ENCODE results near the gene LOXL3.

LOXL3 gene

GRCh38 chr2:74550231-74550630, 3.5 kb downstream of the LOXL3 start:
- DNase-seq (ENCODE audit: low spot score) = no peak

- peak; percentile 69 for DNase-seq (ENCODE audit: low spot score)
Measured at GRCh38 chr2:74548900-74549826, 4.6 kb downstream of the LOXL3 start.

- no peak for DNase-seq (ENCODE audit: low spot score)
Measured at GRCh38 chr2:74548285-74548899, 5.3 kb downstream of the LOXL3 start.

- no peak for DNase-seq (ENCODE audit: low spot score)
Measured at GRCh38 chr2:74546004-74546403, 7.7 kb downstream of the LOXL3 start.

- DNase-seq (ENCODE audit: low spot score) = no peak
Measured at GRCh38 chr2:74544634-74545033, 9.1 kb downstream of the LOXL3 start.

- DNase-seq (ENCODE audit: low spot score) = no peak
Measured at GRCh38 chr2:74542978-74543377, 10.8 kb downstream of the LOXL3 start.

- DNase-seq (ENCODE audit: low spot score) = peak; percentile 88
Measured at GRCh38 chr2:74540291-74540690, 13.5 kb downstream of the LOXL3 start.

GRCh38 chr2:74538881-74539339, 14.8 kb downstream of the LOXL3 start:
- DNase-seq (ENCODE audit: low spot score) = no peak

GRCh38 chr2:74537140-74537539, 16.6 kb downstream of the LOXL3 start:
- no peak for DNase-seq (ENCODE audit: low spot score)

GRCh38 chr2:74536166-74536950, 17.4 kb downstream of the LOXL3 start:
- no peak for DNase-seq (ENCODE audit: low spot score)

GRCh38 chr2:74535440-74535965, 18.2 kb downstream of the LOXL3 start:
- no peak for DNase-seq (ENCODE audit: low spot score)

- DNase-seq (ENCODE audit: low spot score) = no peak
Measured at GRCh38 chr2:74534411-74534810, 19.3 kb downstream of the LOXL3 start.

- no peak for DNase-seq (ENCODE audit: low spot score)
Measured at GRCh38 chr2:74533464-74533863, 20.3 kb downstream of the LOXL3 start.

- no peak for DNase-seq (ENCODE audit: low spot score)
Measured at GRCh38 chr2:74532222-74532621, 21.5 kb downstream of the LOXL3 start.

GRCh38 chr2:74531666-74532065, 22.1 kb downstream of the LOXL3 start:
- DNase-seq (ENCODE audit: low spot score) = no peak

GRCh38 chr2:74530239-74531187, 23.2 kb downstream of the LOXL3 start:
- peak; percentile 57 for DNase-seq (ENCODE audit: low spot score)

GRCh38 chr2:74529357-74530238, 24.1 kb downstream of the LOXL3 start, which contains the start of the genes AUP1 and HTRA2:
Gene AUP1 (minus strand): TSS chr2:74529706. CDS start chr2:74529629, 77 bp downstream.
Gene HTRA2 (plus strand): TSS chr2:74529933. CDS start chr2:74530007, 74 bp downstream.
- peak; percentile 99 for DNase-seq (ENCODE audit: low spot score)

GRCh38 chr2:74528600-74529356, 25.0 kb downstream of the LOXL3 start:
- DNase-seq (ENCODE audit: low spot score) = no peak

GRCh38 chr2:74527741-74528140, 26.0 kb downstream of the LOXL3 start:
- no peak for DNase-seq (ENCODE audit: low spot score)

Measured in AG08395 (cell line).